HG03378 (cell line): ENCODE results near the gene RPL15.
"Not testable (repeated sequence)": the region's sequence is repeated elsewhere in the genome, so short reads cannot be mapped to it uniquely, and the experiment has no call there.

Experiments used
- ATAC-seq: cut with Tn5 transposase; IDR thresholded peaks from one replicate; pipeline ENCODE4 v1.9.1; 2021; ENCODE audit warnings: mild to moderate bottlenecking, moderate library complexity; ENCODE audit not compliant: unreplicated experiment

RPL15 gene

GRCh38 chr3:23916886-23917678 is at the start of gene RPL15, which contains the start of gene NKIRAS1:
Gene RPL15 (plus strand): TSS chr3:23917132. CDS start chr3:23917860, 728 bp downstream.
Gene NKIRAS1 (minus strand): TSS chr3:23916990. CDS start chr3:23910904, 6,086 bp downstream.
- peak; percentile 92 for ATAC-seq

- ATAC-seq, result no peak
Measured at GRCh38 chr3:23867400-23867799, 49.5 kb upstream of the RPL15 start.

DNA sequence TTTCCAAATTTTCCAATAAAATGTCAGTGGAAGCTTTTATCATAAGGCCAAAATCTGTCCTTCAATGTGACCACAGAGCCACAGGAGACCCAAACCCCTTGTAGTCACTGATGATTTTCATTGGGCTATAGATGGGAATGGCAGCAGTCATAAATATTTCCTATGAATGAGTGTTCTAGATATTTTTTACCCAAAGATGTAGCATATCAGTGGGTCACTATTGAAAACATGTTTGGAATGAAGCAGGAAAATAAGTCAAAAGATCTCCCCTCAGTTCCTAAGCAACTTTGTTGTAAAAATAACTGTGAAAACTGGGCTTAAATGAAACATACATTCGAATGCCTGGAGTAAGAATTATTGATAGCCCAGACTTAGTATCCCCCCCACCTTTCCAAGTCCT is 49.1 kb upstream of the RPL15 start:
- ATAC-seq, result no peak

GRCh38 chr3:23869977-23870662 is 46.8 kb upstream of the RPL15 start:
- ATAC-seq, result no peak

DNA sequence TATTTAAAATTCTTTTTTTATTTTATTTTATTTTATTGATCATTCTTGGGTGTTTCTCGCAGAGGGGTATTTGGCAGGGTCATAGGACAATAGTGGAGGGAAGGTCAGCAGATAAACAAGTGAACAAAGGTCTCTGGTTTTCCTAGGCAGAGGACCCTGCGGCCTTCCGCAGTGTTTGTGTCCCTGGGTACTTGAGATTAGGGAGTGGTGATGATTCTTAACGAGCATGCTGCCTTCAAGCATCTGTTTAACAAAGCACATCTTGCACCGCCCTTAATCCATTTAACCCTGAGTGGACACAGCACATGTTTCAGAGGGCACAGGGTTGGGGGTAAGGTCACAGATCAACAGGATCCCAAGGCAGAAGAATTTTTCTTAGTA is 46.3 kb upstream of the RPL15 start:
- ATAC-seq, result not testable (repeated sequence)

DNA sequence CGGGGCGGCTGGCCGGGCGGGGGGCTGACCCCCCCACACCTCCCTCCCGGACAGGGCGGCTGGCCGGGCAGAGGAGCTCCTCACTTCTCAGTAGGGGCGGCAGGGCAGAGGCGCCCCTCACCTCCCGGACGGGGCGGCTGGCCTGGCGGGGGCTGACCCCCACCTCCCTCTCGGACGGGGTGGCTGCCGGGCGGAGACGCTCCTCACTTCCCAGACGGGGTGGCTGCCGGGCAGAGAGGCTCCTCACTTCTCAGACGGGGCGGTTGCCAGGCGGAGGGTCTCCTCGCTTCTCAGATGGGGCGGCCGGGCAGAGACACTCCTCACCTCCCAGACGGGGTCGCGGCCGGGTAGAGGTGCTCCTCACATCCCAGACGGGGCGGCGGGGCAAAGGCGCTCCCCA is 45.6 kb upstream of the RPL15 start:
- not testable (repeated sequence) for ATAC-seq

DNA sequence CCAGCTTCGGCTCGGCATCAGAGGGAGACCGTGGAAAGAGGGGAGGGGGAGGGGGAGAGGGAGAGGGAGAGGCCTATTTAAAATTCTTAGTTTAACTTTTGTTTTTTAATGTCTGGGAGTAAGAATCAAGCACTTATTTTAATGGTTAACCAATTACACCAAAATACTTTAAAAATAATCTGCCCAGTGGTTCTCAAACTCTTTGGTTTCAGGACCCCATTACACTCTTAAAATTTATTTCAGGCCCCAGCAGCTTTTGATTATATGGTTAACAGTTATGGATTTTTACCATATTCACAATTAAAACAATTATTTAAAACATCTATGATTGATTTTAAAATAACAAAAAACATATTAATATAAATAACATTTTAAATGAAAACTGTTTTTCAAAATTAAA is 44.6 kb upstream of the RPL15 start:
- no peak for ATAC-seq

- no peak for ATAC-seq
Measured at GRCh38 chr3:23873941-23874340, 43.0 kb upstream of the RPL15 start.

DNA sequence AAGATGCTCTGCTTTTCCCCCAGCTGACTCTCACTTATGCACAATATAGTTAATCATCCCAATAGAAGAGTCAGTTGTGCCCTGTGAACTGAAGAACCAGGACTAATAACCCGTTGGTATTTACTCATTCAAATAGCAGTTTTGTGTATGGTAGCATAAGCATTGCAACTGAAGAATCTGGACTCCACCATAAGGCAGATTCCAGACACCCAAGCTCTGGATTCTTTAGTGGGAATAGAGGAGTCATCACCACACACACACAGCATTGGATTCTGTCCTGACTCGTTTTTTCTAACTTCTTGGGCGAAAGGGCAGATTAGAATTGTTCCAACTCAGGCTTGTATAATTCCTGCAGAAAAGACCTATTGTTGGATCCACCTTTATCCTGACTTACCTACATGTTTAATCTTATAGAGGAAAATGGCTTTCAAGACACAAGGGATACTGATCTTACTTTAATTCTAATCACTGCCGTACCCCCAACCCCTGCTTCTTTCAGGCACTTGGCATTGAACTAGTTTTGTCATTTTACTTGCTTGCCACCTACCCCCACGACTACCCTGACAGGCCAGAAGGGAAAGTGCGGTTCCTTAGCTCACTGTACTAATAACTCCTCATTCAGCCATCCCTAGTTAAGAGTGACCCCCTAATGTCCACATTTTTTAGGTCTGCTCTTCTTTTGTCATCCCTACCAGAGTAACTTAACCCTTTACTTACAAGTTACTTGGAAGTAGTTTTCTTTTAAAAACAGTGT is 42.4 kb upstream of the RPL15 start:
- ATAC-seq, result no peak

DNA sequence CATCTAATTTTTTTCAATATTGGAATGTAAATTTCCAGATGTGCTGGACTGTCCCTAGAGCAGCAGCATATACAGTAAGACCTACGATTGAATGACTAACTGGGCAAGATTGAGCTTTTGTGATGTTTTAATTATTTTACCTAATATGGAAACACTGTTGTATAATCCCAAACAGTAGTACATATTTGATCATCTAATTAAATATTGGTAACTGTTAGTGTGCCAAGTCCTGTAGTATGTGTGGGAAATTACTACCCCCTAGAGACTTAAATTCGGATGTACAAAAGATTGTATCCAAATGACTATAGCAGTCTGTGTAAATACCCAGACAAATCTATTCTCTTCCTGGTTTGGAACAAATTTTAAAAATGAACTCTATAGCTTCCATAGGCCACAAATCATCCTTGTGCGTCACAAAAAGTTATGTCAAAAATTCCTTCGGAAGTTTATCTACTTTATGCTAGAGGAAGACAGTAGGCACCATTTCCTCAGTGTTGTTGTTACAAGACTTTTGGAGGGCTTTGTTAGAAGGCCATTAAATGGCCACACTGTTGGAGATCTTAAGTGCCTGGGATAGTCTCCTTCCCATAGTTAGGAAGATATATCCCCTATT is 41.7 kb upstream of the RPL15 start:
- ATAC-seq, result no peak

- ATAC-seq, result no peak
Measured at GRCh38 chr3:23876923-23877322, 40.0 kb upstream of the RPL15 start.

DNA sequence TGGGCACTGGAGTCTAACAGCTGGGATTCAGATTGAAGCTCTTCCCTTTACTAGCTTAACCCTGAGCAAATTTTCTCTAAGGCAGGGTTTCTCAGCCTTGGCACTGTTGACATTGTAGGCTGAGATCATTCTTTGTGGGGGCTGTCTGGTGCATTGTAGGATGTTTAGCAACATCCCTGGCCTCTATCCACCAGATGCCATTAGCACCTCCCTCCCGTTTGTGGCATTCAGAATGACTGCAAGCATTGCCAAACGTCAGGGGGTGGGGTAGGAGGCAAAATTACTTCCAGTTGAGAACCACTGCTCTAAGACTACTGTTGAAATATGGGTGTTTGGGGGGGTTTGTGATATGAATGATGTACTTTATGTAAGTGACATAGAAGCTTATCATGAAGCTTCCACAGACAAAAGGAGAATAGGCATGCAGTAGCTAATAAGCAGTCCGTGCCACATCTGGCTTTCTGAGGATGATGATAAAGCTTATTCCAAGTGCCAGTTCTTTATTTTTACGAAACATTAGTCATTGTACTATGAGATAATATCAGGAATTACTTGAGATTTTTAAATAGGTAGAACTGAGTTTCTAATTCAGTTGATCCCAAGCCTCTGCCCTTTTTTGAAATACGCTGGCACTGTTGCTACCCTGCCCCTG is 39.5 kb upstream of the RPL15 start:
- no peak for ATAC-seq

- ATAC-seq, result no peak
Measured at GRCh38 chr3:23879485-23879884, 37.4 kb upstream of the RPL15 start.

DNA sequence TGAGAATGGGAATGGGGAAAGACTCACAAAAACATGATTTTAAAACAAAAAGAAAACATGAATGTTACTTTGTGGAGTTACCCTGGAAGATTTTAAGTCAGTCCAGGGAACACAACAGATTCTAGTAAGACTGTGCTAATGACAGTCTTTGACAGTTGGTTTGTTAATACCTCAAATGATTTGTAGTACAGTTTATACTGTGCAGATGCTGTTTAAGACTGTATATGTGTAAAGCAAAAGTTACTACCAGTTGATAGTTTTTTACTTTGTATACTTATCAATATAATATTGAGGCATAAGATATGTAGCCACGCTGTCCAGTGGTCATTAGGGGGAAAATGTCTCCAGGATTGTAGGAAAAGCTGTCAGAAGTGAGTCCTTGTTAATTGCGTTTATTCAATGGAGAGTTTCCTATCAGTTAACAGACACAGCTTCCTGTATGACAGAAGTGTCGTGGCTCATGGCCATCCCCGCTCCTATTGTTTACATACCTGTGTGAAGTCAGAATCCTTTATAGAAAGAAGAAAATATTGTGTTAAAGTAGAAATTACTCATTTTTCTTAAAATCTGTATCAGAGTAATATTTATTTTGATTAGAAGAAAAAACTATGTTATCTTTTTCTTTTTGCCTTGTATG is 36.1 kb upstream of the RPL15 start:
- no peak for ATAC-seq

- not testable (repeated sequence) for ATAC-seq
Measured at GRCh38 chr3:23881993-23882392, 34.9 kb upstream of the RPL15 start.

GRCh38 chr3:23882487-23882918 is 34.4 kb upstream of the RPL15 start:
- no peak for ATAC-seq

DNA sequence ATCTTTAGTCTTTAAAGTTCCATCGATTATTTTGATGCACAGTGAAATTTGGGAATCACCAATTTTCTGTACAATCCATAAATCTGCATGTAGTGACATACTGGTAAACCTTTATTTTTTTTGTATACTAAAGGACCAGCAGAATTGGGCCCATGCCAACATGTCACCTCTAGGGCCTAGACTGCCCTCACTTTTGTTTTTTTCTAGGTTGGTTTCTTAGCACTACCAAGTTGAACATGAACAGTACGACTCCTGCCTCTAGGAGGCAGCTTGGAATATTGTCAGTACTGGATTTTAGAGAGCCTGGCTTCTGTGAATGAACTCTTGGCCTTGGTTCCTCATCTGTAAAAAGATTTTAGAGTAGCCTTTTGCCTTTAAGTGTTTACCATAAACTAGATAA is 32.5 kb upstream of the RPL15 start:
- no peak for ATAC-seq

GRCh38 chr3:23885210-23885609 is 31.7 kb upstream of the RPL15 start:
- ATAC-seq, result no peak

DNA sequence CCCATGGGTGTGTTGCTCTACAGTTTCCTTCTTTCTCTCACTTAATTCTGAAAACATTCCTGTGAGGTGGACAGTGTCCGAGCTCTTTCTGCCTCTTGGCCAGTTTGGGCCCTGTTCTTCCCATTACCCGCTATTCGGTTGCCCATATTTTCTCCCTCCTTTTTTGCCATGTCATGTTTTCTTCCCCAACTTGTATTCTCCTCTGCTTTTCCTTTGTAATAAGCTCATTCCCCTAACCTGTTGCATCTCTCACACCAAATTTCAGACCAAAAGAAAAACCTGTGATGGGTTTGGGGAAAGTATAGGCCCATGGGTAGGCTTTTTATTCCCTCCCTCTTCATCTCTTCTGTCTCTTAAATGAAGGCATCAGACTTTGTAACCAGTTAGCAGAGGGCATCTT is 30.6 kb upstream of the RPL15 start:
- no peak for ATAC-seq

DNA sequence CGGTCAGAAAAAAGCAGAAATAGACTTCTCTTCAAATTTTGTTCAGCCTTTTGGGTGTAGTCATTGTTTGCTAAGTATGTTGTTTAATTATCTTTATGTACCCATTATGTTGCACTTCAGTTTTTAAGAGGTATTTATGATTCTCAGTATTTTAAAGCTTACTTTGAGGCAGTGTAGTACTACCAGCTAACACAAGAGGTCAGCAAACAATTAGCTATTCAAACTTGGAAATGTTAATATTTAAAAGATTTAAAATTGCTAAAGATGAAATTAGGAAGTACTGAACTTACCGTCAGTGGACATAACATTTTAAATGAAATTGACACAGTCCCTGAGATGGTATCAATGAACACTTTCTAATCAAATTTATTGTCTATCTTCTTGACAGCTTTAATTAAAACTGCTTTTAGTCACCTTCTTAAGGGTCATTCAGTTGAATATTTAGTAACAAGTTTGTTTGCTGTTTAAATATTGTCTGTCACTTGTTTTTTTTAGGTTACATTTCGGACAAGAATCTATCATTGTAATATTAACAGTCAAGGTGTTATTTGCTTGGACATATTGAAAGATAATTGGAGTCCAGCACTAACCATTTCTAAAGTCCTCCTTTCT is 28.2 kb upstream of the RPL15 start:
- peak; percentile 44 for ATAC-seq
